ENCODE results near the gene MEFV. TPM values are rescaled to one million over a fixed set of nuclear protein-coding genes. Genes with fewer than 3 reads are reported as not detected.
"Not testable (repeated sequence)": the region's sequence is repeated elsewhere in the genome, so short reads cannot be mapped to it uniquely, and the experiment has no call there.

MEFV gene
- total RNA-seq, 1 donor from 2014 or later, result not detected

DNA sequence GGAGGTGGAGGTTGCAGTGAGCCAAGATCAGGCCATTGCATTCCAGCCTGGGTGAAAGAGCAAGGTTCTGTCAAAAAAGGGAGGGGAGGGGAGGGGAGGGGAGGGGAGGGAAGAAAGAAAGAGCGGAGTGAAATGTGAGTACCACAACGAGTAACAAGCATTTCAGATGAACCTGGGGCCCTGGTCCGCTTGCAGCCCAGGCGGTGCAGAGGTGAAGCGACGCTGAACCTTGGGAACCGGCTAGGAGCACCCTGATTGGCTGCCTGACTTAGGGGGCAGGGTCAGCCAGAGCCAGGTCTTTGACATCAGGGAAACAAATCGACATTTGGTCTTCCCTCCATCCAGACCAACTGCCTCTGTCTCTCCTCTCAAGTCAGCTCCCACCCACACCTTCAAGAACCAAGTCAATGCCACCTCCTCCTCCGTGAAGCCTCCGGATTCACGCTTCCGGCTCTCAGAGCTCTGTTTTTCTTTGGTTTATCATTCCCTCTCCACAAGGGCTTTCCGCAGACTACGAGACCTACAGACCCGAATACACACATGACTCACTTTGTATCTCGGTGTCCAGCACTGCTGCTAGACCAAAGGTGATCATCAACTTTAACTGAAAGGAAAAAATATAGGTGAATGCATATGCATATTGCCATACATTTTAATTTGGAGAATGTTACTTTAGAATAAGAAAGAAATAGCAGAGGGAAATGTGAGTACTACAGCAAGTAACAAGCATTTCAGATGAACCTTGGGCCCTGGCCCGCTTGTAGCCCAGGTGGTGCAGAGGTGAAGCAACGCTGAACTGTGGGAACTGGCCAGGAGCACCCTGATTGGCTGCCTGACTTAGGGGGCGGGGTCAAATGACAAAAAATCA lies 49.1 kb downstream of the MEFV start:
- Mint-ChIP-seq H3K36me3 (ENCODE audit: unreplicated experiment) (no peaks in the 10 kb centered on the region), H3K27me3 (ENCODE audit: unreplicated experiment) (no peaks in the 10 kb centered on the region), H3K9me3 (ENCODE audit: unreplicated experiment) (peaks cover 14% of the 10 kb centered on the region), H3K4me3 (ENCODE audit: unreplicated experiment) (no peak overlapping the region), H3K4me1 (ENCODE audit: unreplicated experiment) (no peaks in the 10 kb centered on the region), H3K27ac (ENCODE audit: unreplicated experiment) (no peak overlapping the region)
- TF ChIP-seq, protein P1, sequence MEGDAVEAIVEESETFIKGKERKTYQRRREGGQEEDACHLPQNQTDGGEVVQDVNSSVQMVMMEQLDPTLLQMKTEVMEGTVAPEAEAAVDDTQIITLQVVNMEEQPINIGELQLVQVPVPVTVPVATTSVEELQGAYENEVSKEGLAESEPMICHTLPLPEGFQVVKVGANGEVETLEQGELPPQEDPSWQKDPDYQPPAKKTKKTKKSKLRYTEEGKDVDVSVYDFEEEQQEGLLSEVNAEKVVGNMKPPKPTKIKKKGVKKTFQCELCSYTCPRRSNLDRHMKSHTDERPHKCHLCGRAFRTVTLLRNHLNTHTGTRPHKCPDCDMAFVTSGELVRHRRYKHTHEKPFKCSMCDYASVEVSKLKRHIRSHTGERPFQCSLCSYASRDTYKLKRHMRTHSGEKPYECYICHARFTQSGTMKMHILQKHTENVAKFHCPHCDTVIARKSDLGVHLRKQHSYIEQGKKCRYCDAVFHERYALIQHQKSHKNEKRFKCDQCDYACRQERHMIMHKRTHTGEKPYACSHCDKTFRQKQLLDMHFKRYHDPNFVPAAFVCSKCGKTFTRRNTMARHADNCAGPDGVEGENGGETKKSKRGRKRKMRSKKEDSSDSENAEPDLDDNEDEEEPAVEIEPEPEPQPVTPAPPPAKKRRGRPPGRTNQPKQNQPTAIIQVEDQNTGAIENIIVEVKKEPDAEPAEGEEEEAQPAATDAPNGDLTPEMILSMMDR (IDR thresholded peaks at IDR 0.05), result no peak
- DNase-seq (ENCODE audit: extremely low spot score, unreplicated experiment), result no peak

DNA sequence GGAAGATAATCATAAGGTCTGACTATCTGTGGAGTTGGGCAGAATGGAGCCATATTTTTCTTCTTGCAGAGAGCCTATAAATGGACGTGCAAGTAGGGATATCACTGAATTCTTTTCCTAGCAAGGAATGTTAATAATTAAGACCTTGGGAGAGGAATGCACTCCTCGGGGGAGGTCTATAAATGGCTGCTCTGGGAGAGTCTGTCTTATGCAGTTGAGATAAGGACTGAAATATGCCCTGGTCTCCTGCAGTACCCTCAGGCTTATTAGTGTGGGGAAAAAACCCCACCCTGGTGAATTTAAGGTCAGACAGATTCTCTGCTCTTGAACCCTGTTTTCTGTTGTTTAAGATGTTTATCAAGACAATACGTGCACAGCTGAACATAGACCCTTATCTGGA lies 50.5 kb downstream of the MEFV start:
- DNase-seq (ENCODE audit: extremely low spot score, unreplicated experiment); H3K4me1 Mint-ChIP-seq (ENCODE audit: unreplicated experiment); H3K27ac Mint-ChIP-seq (ENCODE audit: unreplicated experiment); H3K27me3 Mint-ChIP-seq (ENCODE audit: unreplicated experiment); H3K4me3 Mint-ChIP-seq (ENCODE audit: unreplicated experiment); H3K36me3 Mint-ChIP-seq (ENCODE audit: unreplicated experiment): not testable (repeated sequence)
- H3K9me3 Mint-ChIP-seq (ENCODE audit: unreplicated experiment), result peaks cover 14% of the 10 kb centered on the region

DNA sequence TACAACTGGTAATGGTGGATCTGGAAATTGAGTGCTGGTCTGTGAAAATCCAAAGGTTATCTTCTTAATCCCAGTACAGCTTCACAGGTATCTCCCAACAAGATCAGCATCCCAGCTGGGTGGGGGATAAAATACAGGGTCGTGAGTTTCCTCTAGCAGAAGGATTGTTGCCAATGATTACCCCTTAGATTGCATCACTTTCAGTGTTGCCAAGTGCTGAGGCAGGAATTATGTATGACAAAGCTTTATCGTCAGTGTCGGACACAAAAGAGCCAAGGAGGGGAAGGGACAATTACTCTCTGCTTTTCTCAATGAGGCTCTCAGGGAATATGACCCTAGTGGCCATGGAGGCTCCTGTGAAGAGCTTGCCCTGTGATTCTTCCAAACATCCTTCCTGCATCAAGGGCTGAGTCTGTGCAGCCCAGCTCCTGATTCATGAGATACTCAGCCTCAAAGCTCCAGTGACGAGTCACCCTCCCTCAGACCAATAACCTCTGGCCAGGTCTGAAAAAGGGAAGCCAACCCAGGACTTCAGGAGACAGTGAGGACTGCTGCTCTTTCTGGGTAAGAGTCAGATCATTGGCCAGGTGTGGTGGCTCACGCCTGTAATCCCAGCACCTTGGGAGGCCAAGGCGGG lies 53.4 kb downstream of the MEFV start:
- no peaks in the 10 kb centered on the region for H3K36me3 Mint-ChIP-seq (ENCODE audit: unreplicated experiment)
- H3K9me3 Mint-ChIP-seq (ENCODE audit: unreplicated experiment), result peaks cover 14% of the 10 kb centered on the region
- H3K4me1 Mint-ChIP-seq (ENCODE audit: unreplicated experiment), result no peaks in the 10 kb centered on the region
- no peak overlapping the region for H3K4me3 Mint-ChIP-seq (ENCODE audit: unreplicated experiment)
- no peak overlapping the region for H3K27ac Mint-ChIP-seq (ENCODE audit: unreplicated experiment)
- TF ChIP-seq, protein P1 (IDR thresholded peaks at IDR 0.05), result no peak
- no peak for DNase-seq (ENCODE audit: extremely low spot score, unreplicated experiment)
- peaks cover 18% of the 10 kb centered on the region for H3K27me3 Mint-ChIP-seq (ENCODE audit: unreplicated experiment)

DNA sequence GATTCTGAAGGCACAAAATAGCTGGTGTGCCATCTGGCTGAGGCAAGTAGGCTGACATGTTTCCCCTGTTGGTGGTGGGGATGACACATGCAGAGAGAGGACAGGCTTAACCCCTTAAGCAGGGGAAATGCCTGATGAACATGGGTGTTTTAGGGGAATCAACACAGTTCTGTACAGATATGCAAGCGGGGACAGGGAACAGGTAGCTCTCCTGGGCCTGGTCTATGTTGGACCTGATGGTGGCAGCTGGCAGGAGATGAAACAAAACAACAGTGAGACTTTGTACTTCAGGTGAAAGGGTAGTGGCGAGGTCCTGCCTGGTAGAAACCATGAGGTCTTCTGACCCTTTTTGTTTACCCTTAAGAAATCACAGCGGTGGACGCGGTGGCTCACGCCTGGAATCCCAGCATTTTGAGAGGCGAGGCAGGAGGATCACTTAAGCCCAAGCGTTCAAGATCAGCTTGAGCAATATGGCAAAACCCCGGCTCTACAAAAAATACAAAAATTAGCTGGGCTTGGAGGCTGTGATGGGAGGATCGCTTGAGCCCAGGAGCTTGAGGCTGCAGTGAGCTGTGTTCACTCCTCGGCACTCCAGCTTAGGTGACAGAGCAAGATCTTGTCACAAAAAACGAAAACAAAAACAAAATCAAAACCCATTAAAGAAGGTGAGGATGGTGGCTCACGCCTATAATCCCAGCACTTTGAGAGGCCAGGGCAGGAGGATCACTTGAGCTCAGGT lies 57.9 kb downstream of the MEFV start:
- TF ChIP-seq, protein P1 (IDR thresholded peaks at IDR 0.05), result no peak
- no peaks in the 10 kb centered on the region for H3K9me3 Mint-ChIP-seq (ENCODE audit: unreplicated experiment)
- peaks cover 27% of the 10 kb centered on the region for H3K27me3 Mint-ChIP-seq (ENCODE audit: unreplicated experiment)
- DNase-seq (ENCODE audit: extremely low spot score, unreplicated experiment), result no peak
- H3K27ac Mint-ChIP-seq (ENCODE audit: unreplicated experiment), result no peak overlapping the region
- no peak overlapping the region for H3K4me3 Mint-ChIP-seq (ENCODE audit: unreplicated experiment)
- no peaks in the 10 kb centered on the region for H3K36me3 Mint-ChIP-seq (ENCODE audit: unreplicated experiment)
- H3K4me1 Mint-ChIP-seq (ENCODE audit: unreplicated experiment), result no peaks in the 10 kb centered on the region

DNA sequence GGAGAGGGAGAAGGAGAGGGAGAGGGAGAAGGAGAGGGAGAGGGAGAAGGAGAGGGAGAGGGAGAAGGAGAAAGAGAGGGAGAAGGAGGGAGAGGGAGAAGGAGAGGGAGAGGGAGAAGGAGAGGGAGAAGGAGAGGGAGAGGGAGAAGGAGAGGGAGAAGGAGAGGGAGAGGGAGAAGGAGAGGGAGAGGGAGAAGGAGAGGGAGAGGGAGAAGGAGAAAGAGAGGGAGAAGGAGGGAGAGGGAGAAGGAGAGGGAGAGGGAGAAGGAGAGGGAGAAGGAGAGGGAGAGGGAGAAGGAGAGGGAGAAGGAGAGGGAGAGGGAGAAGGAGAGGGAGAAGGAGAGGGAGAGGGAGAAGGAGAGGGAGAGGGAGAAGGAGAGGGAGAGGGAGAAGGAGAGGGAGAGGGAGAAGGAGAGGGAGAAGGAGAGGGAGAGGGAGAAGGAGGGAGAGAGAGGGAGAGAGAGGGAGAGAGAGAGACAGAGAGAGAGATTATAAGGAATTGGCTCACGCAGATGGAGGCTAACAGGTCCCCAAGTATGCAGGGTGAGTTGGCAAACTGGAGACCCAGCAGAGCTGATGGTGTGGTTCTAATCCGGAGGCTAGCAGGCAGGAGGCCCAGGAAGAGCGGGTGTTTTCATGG lies 58.6 kb downstream of the MEFV start:
- not testable (repeated sequence) for H3K4me1 Mint-ChIP-seq (ENCODE audit: unreplicated experiment); H3K27ac Mint-ChIP-seq (ENCODE audit: unreplicated experiment); H3K9me3 Mint-ChIP-seq (ENCODE audit: unreplicated experiment); DNase-seq (ENCODE audit: extremely low spot score, unreplicated experiment); H3K4me3 Mint-ChIP-seq (ENCODE audit: unreplicated experiment); H3K36me3 Mint-ChIP-seq (ENCODE audit: unreplicated experiment)
- H3K27me3 Mint-ChIP-seq (ENCODE audit: unreplicated experiment), result peaks cover 27% of the 10 kb centered on the region

All from osteocyte (in vitro differentiated cells).